GM21526 (cell line): ENCODE measurements around the gene LCA5L.

Experiments
- ATAC-seq: cut with Tn5 transposase; IDR thresholded peaks from one replicate; pipeline ENCODE4 v1.9.1; 2021; ENCODE audit warnings: moderate library complexity; ENCODE audit not compliant: unreplicated experiment, low FRiP score

The LCA5L gene

DNA sequence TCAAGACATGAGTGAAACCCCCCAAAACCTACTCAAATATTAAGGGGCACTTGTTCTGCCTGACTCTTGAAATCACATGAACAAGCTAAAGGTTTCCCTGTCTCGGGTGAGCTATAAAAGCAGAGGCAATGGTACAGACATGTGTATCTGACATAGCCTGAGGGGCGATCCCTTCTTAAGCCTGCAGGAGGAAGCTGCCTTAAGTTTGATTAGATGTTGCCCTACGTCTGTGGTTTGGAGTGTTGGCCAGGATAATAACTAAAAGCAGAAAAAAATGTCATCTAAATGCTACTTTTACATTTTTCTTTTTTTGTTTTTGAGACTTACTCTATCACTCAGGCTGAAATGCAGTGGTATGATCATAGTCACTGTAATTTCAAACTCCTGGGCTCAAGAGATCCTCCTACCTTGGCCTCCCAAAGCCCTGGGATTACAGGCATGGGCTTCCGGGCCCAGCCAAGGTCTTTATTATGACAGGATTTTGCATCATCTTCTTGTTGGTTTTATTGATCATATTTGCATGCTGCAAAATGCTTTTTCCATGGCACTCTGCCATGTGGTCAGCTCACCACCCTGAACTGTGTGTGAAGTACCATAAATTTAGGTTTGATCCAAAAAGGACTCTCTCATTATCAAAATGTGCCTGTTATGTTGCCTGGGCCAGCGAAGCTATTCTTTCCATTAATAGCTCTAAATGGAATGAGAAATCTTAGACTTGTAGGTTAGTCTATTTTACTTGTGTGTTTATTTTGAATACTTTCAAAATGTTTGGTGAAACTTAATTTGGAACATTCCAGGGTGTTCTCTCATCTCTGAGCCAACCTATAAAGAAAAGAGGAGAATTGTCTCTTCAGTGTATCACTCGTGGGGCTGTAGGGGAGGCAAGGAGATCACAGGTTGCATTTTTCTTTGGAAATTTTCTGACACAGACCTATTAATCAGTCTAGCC is 81.7 kb downstream of the LCA5L start:
- no peak for ATAC-seq

DNA sequence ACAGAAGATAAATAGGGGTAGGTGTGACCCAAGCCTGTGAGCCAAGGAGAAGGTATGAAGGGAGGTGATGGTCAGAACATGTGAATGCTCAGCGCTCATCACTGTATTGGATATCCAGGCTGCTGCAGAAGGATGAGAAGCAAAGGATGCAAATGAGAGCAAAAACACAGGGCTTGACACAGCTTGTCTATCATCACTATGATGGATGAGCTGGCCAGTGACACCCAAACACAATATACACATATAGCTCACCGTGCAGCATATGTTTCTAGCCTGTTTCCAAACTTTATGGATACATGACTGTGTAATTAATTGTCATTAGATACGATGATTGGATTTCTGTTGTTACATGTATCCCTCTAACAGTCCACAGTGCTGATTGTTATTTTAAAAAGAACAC is 82.8 kb downstream of the LCA5L start:
- ATAC-seq, result no peak

DNA sequence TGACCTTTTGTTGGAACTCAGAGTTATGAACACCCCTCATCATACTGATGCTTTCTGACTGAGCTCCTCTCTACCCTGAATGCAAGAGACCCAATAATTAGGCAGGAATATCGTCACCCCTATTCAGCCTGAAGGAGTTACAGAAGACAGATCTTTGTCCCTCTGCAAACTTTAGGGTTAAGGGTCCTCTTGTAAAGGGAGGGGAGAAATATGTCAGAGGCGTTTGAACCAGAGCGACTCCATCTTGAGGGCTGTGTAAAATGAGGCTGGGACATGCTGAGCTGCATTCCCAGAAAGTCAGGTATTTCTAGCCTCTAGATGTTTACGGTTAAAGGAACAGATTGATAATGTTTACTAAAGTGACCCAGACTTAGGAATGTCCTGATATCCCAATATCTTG is 86.2 kb downstream of the LCA5L start:
- no peak for ATAC-seq
